HCT116 (cell line): ENCODE results near the gene KBTBD2.

Experiments
- CEBPB ChIP-seq: IDR thresholded peaks from 2 replicates; pipeline ENCODE4 v1.6.1; 2012; ENCODE audit warnings: low read depth
- EZH2 ChIP-seq: fragments of 200-600 bp; sonication (generic); IDR thresholded peaks from 2 replicates; pipeline ENCODE4 v1.6.1; 2017; ENCODE audit warnings: antibody characterized with exemption, mixed run types
- POLR2A ChIP-seq: IDR thresholded peaks from 2 replicates; pipeline ENCODE4 v1.7.0; 2011; ENCODE audit warnings: borderline replicate concordance; ENCODE audit not compliant: insufficient read depth, insufficient read length; ENCODE audit errors: extremely low read depth
- POLR2AphosphoS5 ChIP-seq: IDR thresholded peaks from 2 replicates; pipeline ENCODE4 v1.6.1; 2011; ENCODE audit warnings: mild to moderate bottlenecking, low read depth, low read length, moderate library complexity
- YY1 ChIP-seq: IDR thresholded peaks from 2 replicates; pipeline ENCODE4 v1.6.1; 2011; ENCODE audit warnings: low read length, low read depth, moderate library complexity, mild to moderate bottlenecking; ENCODE audit not compliant: insufficient replicate concordance; ENCODE audit errors: extremely low read depth
- ZFX ChIP-seq: fragments of 450-650 bp; IDR thresholded peaks from 2 replicates; pipeline ENCODE4 v1.6.1; 2017
- TF ChIP-seq, protein P1 (sequence below), 3 experiments: fragments of 200-600 bp in 1 of 3; sonication (generic) in 1 of 3; IDR thresholded peaks in 2 of 3; conservative IDR thresholded peaks in 1 of 3; 2 replicates each; pipeline ENCODE4 v1.5.1; 2012 to 2017; ENCODE audit warnings: low read depth in 2 of 3, low read length in 2 of 3, antibody characterized with exemption in 1 of 3, borderline replicate concordance in 1 of 3, control low read depth in 1 of 3, mild to moderate bottlenecking in 1 of 3, mixed read lengths in 1 of 3, mixed run types in 1 of 3, moderate library complexity in 1 of 3; ENCODE audit not compliant: insufficient read depth in 1 of 3
- TF ChIP-seq, protein P2 (sequence below): IDR thresholded peaks from 2 replicates; pipeline ENCODE4 v1.6.1; 2012; ENCODE audit warnings: low read depth
- TF ChIP-seq, protein P3 (sequence below): IDR thresholded peaks from 2 replicates; pipeline ENCODE4 v1.6.1; 2012

DNA sequence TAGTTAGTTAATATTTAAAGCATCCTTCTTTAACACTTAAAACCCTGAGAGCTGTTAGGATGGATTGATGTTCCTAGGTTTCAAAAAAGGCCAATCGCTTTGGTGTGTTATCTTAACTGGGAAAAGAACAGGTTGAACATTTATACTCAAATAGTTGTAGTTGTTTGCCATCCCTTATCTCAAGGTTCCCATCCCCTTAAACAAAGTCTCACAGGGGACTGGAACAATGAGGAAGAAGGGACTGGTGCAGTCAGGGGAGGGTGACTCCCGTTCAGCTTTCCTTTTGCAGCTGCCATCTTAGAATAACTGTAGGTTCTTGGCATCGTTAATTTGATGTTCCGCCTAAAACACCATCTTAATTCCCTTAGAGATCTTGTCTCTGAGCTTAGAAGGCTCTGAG is 2.6 kb upstream of the KBTBD2 start:
- TF ChIP-seq CEBPB (no peak), YY1 (no peak), EZH2 (no peak), POLR2A (no peak), POLR2AphosphoS5 (no peak), ZFX (no peak)
- TF ChIP-seq, protein P1, sequence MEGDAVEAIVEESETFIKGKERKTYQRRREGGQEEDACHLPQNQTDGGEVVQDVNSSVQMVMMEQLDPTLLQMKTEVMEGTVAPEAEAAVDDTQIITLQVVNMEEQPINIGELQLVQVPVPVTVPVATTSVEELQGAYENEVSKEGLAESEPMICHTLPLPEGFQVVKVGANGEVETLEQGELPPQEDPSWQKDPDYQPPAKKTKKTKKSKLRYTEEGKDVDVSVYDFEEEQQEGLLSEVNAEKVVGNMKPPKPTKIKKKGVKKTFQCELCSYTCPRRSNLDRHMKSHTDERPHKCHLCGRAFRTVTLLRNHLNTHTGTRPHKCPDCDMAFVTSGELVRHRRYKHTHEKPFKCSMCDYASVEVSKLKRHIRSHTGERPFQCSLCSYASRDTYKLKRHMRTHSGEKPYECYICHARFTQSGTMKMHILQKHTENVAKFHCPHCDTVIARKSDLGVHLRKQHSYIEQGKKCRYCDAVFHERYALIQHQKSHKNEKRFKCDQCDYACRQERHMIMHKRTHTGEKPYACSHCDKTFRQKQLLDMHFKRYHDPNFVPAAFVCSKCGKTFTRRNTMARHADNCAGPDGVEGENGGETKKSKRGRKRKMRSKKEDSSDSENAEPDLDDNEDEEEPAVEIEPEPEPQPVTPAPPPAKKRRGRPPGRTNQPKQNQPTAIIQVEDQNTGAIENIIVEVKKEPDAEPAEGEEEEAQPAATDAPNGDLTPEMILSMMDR (IDR thresholded peaks at IDR 0.05 in 2 of 3, conservative IDR thresholded peaks at IDR 0.05 in 1 of 3; ENCODE audit: borderline replicate concordance in 1 of 3, insufficient read depth in 1 of 3, low read depth in 2 of 3, low read length in 2 of 3), result no peak
- TF ChIP-seq, protein P2, sequence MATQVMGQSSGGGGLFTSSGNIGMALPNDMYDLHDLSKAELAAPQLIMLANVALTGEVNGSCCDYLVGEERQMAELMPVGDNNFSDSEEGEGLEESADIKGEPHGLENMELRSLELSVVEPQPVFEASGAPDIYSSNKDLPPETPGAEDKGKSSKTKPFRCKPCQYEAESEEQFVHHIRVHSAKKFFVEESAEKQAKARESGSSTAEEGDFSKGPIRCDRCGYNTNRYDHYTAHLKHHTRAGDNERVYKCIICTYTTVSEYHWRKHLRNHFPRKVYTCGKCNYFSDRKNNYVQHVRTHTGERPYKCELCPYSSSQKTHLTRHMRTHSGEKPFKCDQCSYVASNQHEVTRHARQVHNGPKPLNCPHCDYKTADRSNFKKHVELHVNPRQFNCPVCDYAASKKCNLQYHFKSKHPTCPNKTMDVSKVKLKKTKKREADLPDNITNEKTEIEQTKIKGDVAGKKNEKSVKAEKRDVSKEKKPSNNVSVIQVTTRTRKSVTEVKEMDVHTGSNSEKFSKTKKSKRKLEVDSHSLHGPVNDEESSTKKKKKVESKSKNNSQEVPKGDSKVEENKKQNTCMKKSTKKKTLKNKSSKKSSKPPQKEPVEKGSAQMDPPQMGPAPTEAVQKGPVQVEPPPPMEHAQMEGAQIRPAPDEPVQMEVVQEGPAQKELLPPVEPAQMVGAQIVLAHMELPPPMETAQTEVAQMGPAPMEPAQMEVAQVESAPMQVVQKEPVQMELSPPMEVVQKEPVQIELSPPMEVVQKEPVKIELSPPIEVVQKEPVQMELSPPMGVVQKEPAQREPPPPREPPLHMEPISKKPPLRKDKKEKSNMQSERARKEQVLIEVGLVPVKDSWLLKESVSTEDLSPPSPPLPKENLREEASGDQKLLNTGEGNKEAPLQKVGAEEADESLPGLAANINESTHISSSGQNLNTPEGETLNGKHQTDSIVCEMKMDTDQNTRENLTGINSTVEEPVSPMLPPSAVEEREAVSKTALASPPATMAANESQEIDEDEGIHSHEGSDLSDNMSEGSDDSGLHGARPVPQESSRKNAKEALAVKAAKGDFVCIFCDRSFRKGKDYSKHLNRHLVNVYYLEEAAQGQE, result no peak
- TF ChIP-seq, protein P3, sequence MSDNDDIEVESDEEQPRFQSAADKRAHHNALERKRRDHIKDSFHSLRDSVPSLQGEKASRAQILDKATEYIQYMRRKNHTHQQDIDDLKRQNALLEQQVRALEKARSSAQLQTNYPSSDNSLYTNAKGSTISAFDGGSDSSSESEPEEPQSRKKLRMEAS, result no peak
